ENCODE results near the gene PTPRN.

GRCh38 chr2:219306047-219306446 lies 3.2 kb downstream of the PTPRN start:
- TF ChIP-seq EZH2 (IDR thresholded peaks at IDR 0.05; ENCODE audit: low read depth, unreplicated experiment) (no peak), CTCF (conservative IDR thresholded peaks at IDR 0.05; ENCODE audit: low read depth in 2 of 2) (no peak), EZH2phosphoT487 (IDR thresholded peaks at IDR 0.05; ENCODE audit: unreplicated experiment) (no peak), REST (IDR thresholded peaks at IDR 0.05; ENCODE audit: unreplicated experiment) (no peak), POLR2AphosphoS5 (IDR thresholded peaks at IDR 0.05; ENCODE audit: low read depth) (no peak), JUNB (IDR thresholded peaks at IDR 0.05; ENCODE audit: unreplicated experiment) (no peak), NANOG (IDR thresholded peaks at IDR 0.05; ENCODE audit: borderline replicate concordance) (no peak)

Data from GM23338 (cell line).